SIG-M5 treated with dmso at 0.1 percent for 504 hours (cell line): ENCODE data around the gene RND1.
"Not testable (repeated sequence)": the region's sequence is repeated elsewhere in the genome, so short reads cannot be mapped to it uniquely, and the experiment has no call there.

Experiments
- DNase-seq: peaks from one replicate; lab custom pipeline; 2025; ENCODE audit not compliant: unreplicated experiment; lab: John Stamatoyannopoulos, UW

The RND1 gene

DNA sequence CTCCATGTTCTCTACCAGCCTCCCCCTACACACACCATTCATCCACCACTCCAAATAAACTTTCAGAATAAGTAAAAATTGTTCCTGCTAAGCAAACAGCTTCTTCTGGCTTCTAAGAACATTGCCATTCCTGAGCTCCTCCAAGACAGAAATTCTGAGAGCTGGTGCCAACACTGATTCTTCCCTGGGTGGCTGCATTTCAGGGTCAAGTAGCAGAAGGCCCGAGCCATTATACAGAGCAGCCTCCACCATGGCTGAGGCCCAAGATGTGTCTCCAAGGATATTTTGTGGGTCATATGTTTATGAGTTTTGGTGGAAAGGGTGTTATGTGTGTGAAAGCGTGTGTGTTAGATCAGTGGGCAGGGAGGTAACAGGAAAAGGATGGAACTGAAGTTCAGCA lies 3.5 kb upstream of the RND1 start:
- DNase-seq = no peak

DNA sequence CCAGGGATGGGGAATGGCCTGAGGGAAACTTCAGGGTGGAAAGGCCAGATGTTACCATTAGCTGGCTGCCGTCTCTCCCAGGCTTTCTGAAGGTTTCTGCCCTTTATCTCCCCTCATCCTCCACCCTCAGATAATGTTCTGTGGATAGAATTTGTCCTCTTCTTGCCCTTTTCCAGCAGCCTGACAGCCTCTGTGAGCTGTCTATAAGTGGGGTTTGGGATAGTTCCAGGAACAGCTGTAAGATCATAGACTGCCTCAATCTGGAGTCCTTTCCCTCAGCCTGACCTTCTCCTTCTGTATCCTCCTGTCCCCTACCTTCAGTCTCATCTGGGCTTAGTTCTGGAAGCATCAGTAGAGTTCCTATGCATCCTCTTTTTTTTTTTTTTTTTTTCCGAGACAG lies 2.8 kb upstream of the RND1 start:
- DNase-seq = no peak

DNA sequence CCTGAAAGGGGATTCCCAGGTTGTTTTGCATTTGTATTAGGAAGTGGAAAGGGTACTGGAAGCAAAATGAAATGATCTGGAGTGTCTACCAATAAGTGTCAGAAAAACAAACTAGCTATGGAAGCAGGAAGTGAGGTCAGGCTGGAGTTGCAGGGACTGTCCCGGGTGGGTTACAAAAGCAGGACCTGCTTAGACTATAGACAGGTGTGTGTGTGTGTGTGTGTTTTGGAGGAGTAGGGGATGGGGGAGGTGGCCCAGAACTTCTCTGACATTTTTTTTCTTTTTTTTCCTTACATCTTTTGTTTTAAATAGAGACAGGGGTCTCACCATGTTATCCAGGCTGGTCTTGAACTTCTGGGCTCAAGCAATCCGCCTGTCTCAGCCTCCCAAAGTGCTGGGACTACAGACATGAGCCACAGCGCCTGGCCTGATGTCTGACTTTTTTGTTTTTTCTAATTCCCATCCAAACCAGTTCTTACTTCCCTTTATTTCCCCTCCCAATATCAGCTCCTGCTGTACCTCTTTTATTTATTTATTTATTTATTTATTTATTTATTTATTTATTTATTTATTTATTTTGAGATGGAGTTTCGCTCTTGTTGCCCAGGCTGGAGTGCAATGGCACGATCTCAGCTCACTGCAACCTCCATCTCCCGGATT lies 512 bp upstream of the RND1 start:
- no peak for DNase-seq

DNA sequence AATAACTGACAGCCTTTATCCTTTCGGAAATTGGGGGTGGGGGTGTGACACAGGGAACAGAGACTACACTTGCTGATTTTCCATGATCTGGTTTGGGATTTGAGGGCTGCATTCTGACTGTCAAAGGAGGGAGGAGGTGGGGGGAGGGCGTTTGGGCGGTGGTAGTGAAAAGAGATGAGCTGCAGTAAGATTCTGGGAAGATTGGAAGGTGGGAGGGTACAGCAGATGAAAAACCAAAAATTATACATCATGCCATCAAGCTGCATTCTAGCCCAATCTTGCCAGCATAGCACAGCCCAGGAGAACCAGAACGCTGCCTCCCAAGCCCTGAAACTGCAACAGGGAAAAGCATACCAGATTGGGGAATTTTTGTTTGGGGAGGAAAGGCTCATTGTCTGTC lies 2.4 kb downstream of the RND1 start:
- no peak for DNase-seq

DNA sequence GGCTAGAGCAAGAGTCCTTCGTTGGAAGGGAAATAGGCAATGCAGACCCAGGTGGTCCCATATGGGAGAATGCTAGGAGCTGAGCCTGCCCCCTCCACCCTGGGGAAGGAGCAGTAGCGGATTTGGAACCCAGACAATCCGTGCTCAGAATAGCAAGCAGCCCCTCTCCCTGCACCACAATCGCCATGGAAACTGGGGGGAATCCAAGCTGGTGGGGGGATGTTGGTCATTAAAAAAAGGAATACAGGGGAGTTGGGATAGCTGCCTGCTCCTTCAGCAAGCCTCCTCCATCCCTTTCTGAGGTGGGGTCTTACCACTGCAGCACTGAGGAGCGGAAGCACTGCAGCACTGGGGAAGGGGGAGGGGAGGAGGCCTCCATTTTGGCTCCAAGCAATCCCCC lies 2.9 kb downstream of the RND1 start:
- DNase-seq = no peak

DNA sequence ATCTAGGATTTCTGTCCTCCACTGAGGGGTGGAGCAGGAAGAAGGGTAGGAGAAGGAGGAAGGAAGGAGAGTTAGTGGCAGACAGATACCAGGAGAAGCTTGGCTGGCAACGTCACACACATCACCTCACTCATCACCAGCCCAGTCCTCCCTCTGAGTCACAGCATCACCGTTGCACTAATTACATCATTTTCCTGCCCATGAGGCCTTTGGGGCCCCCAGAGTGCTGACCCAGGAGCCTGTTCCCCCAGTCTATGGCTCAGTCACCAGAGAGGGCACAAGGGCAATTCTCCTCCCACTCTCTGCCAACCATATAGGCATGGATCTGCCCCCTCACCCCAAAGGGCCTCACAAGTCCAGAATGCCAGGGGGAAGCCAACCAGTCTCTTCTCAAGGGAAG lies 4.6 kb downstream of the RND1 start:
- DNase-seq = no peak

DNA sequence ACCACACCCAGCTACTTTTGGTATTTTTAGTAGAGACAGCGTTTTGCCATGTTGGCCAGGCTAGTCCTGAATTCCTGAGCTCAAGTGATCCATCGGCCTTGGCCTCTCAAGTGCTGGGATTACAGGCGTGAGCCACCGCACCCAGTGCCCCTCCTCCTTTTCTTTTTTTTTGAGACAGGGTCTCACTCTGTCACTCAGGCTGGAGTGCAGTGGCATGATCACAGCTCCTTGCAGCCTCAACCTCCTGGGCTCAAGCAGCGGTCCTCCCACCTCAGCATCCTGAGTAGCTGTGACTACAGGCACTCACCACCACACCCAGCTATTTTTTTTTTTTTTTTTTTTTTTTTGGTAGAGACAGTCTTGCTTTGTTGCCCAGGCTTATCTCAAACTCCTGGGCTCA lies 5.4 kb downstream of the RND1 start:
- not testable (repeated sequence) for DNase-seq

DNA sequence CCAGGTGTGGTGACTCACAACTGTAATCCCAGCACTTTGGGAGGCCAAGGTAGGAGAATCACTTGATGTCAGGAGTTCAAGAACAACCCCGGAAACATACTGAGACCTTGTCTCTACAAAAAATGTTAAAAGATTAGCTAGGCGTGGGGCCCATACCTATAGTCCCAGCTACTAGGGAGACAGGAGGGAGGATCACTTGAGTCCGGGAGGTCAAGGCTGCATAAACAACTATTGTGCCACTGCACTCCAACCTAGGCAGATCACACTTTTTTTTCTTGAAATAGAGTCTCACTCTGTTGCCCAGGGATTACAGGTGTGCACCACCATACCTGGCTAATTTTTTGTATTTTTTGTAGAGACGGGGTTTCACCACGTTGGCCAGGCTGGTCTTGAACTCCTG lies 6.1 kb downstream of the RND1 start:
- no peak for DNase-seq

DNA sequence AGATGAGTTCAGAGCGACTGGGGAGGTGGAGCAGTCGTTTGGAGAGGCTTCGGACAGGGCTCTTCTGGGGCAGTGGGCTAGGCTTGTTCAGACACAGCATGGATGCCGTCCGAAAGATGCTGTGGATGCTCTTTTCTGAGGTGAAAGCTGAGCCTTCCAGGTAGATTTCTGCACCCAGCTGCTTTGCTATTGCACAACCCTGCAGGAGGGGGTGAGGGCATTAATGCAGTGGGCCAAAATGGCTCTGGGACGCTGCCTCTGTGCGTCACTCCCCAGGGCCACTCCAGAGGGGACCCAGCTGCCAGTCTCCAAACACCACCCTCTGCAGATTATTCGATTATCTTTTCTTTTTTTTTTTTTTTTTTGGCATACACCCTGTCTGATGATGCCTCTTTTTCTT lies 7.6 kb downstream of the RND1 start:
- no peak for DNase-seq

DNA sequence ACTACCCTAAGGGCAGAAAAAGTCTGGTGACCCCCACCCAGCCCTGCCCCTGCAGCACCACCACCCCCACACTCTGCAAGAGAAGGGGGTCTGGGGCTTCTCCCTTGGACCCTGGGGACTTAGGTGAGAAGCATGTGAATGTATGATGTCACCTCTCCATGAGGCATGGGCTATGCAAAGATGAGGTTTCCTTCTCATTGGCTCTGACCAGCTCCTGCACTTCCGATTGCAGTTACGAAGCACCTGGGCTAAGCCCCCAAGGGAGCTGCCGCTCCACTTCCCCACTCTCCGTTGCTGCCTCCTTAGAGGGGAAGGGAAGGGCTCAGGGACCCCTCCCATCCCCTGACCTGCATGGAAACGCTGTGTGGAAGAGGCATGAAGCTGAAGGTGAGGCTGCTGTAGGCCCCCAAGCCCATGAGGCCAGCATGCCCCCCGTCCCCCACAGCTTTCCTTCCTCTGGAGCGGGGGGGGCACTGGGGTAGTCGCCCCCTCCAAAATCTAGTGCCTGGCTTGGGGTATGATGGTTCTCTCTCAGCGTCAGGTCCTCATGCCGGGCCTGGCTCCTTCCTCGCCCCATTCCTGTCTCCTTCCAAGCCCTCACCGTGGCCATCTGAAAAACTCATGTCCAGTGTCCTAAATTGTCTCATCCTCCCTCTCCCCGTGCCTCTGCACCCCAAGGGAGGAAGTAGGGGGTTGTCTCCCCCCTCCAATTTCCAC lies 8.2 kb downstream of the RND1 start:
- no peak for DNase-seq

DNA sequence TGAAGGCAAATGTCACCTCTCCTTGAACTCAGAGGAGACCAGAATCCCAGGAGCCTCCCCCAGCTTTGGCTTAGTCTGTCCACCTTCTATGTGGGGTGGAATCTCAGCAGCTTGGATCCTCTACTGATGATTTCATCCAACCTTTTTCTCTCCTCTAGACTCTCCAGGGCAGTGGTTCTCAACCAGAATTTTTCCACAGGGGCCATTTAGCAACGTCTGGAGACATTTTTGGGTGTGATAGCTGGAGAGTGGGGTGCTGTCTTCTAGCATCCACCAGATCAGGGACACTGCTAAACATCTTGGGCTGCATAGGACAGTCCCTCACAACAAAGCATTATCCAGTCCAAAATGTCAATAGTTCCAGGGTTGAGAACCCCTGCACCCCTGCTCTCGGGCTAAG lies 9.3 kb downstream of the RND1 start:
- no peak for DNase-seq

DNA sequence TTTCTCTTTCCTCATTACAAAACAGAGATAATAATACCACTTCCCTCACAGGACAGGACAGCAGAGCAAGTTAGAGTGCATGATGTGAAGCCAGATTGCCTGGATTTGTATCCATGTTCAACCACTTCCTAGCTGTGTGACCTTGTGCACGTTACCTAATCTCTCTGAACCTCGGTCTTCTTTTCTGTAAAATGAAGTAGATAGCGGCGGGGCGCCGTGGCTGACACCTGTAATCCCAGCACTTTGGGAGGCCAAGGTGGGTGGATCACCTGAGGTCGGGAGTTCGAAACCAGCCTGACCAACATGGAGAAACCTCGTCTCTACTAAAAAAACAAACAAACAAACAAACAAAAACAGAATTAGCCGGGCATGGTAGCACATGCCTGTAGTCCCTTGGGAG lies 10.7 kb downstream of the RND1 start:
- not testable (repeated sequence) for DNase-seq

DNA sequence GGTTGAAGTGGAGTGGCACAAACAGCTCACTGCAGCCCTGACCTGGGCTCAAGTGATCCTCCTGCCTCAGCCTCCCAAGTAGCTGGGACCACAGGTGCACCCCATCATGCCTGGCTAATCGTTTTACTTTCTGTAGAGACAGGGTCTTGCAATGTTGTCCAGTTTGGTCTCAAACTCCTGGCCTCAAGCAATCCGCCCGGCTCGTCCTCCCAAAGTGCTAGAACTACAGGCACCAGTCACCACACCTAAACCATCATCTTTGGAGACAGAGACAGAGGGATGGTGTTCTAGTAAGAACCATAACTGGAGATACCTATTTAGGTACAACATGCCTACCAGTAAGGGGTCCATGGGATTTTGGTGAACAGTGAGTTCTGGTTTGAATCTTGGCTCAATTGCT lies 11.2 kb downstream of the RND1 start:
- DNase-seq = no peak

DNA sequence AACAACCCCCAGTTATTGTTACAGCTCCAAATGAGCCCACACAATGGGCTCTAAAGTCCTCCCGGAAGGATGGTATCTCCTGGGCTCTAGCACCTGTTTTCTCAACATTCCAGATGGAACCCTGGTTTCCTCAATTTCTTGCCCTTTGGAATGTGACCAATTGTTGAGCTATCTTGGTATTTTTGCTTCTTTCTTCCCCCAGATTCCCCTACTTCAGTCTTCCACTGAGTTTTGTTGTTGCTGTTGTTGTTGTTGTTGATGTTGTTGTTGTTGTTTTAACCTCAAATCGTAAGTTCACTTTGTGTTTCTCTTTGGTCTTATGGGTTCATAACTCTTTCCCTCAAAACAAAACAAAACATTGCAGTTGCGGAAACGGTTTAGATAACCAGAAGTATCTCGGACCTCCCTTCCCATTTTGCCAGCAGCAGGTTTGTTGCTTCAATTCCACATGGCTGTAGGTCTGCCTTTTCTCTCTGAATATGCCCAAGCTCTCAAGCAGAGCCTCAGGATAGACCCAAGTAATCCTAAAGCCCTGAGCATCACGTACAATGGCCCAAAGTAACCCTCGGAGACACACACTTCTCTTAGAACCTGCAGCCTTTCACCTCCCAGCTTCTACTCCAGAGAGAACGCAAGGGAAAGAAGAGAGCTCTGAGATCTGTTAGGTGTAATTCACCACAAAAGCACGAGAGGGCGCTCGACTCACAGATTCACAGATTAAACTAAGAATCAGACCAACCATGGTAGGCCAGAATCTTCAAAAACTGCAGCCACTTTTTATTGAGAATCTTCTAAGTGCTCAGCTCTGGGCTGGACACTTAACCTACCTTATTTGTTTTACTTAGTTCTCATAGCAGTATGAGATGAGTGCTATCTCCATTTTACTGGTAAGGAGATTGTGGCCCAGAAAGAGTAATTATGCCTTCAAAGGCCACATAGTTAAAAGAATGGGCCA lies 12.7 kb downstream of the RND1 start:
- peak; percentile 87 for DNase-seq

DNA sequence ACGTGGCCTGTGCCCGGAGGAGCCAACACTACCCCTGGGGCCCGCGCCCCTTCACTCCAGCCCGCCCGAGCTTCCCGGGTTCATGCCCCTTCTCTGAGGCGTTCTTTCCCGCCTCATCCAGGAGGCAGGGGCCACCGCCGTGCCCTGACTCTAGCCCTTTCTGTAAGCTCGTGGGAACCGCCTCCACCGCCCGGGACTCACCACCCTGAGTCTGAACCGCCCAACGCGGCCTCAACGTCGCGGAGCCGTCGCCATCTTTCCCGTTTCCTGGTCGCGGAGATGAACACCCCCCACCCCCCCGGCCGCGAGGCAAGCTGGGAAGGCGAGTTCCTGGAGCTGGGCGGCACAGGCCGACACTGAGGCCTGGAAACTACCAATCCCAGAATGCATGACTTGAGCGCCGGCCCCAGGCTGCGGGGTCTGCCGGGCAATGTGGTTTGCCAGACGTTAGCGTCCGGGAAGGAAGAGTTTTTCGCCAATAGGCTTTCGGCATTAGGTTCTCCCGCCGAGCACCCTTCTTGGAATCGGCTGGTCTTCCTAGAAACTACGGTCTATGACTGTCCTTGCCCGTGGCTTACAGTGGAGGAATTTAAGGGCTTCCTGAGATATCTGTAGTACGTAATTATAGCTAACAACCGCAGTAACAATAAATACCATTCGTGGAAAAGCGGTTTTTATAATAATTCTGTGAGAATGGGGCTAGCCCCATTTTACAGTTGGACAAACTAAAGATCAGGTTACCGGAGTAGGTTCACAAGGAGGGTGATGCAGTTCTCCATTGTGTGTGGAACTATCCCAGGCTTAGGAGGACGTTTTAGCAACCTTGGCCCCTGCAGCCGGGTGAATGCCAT lies 13.6 kb downstream of the RND1 start, which contains the start of gene DDX23:
Gene DDX23 (minus strand): TSS at position 281 of the 851 bp plus-strand sequence. CDS start 6,381 bp downstream, outside the sequence.
- peak; percentile 99 for DNase-seq

DNA sequence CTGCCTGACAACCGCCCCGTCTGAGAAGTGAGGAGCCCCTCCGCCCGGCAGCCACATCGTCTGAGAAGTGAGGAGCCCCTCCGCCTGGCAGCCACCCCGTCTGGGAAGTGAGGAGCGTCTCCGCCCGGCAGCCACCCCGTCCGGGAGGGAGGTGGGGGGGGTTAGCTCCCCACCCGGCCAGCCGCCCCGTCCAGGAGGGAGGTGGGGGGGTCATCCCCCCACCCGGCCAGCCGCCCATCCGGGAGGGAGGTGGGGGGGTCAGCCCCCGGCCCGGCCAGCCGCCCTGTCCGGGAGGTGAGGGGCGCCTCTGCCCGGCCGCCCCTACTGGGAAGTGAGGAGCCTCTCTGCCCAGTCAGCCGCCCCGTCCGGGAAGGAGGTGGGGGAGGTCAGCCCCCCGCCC lies 23.6 kb downstream of the RND1 start:
- not testable (repeated sequence) for DNase-seq

DNA sequence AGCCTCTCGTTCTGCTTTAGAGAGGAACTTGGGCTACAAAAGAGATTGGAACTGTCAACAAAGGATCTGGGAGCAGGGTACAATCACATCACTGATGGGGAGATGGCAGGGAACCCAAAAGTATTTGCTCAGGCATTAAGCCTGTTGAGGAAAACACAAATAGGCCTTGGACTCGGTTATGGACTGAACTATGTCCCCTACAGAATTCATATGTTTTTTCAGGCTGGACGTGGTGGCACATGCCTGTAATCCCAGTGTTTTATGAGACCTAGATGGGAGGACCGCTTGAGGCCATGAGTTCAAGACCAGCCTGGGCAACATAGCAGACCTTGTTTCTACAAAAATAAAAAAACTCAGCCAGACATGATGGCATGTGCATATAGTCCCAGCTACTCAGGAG lies 27.6 kb downstream of the RND1 start:
- DNase-seq = no peak

DNA sequence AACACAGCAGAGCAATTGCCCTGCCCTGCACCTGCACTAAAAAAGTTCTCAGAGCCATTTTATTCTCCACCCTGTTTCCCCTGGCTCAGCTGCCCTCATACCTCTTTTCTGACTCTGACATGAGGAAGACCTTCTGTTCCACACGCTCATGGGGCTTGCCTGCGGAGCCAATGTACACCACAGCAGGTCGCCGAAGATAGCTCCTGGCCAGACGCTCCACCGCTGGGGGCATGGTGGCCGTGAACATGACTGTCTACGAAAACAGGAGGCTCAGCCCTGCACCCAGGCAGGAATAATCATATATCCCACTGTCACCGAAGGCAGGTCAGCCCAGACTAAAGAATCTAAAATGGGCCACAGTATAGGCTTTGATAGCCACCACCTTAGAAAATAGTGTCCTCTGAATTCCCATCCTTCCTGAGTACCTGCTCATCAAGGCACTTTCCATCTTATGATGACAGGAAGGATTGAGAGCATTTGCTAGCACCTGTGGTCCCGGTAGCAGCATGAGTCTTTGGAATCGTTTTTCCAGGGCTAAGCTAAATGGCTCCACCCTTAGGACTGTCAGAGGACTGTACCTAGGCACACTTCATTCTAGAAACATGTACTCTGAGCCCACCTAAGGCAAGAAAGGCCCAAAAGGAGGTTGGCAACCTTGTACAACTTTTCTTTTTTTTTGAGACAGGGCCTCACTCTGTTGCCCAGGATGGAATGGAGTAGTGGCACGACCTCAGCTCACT lies 33.2 kb downstream of the RND1 start:
- no peak for DNase-seq

DNA sequence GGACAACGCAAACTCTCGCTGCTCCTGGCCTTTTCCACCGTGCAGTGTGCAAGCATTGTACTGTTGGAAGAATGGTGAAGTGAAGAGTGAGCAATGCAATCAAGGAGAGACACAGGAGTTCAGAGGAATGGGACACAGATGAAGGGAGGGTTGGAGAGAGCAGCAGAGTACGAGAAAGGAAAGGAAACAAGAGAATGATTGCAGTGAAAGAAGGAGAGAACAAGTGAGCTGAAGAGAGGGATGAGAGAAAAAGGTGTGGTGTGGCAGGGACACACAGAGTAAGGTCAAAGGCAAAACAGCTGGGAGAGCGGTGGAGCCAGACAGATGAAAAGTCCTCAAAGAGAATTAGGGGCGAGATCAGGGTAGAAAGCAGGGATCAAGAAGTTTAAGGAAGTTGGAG lies 34.4 kb downstream of the RND1 start:
- no peak for DNase-seq
